ENCODE results near the gene AP5S1.
A peak's percentile ranks its signal among the peaks of the same experiment; 100 is the strongest.
"Not testable (repeated sequence)": the region's sequence is repeated elsewhere in the genome, so short reads cannot be mapped to it uniquely, and the experiment has no call there.

Gene AP5S1

DNA sequence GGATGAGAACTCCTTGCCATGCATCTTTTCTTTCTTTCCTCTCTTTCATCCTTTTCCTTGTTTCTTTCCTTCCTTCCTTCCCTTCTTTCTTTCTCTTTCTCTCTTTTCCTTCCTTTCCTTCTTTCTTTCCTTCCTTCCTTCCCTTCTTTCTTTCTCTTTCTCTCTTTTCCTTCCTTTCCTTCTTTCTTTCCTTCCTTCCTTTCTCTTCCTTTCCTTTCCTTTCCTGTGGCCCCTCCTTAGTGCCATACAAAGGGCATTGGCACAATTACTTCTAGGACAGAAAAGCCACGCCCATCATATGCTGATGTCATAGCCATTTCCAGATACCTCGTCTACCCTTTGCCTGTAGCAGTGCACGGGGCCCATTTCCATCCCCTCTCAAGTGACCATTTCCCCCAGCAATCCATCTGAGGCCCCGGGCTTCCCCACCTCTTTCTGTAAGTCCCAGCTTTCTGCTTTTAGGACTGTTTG lies 31.6 kb upstream of the AP5S1 start:
- Histone ChIP-seq H3K27me3 (no peaks in the 10 kb centered on the region), H3K4me3 (no peak overlapping the region), H3K36me3 (peaks cover 14% of the 10 kb centered on the region), H3K4me2 (no peak overlapping the region), H3K4me1 (peaks cover 34% of the 10 kb centered on the region), H3K9me3 (no peaks in the 10 kb centered on the region), H4K20me1 (peaks cover 24% of the 10 kb centered on the region), H3K27ac (no peak overlapping the region), H3K9ac (no peak overlapping the region)
- no peak for TF ChIP-seq Cebpa-rat (IDR thresholded peaks at IDR 0.05)

DNA sequence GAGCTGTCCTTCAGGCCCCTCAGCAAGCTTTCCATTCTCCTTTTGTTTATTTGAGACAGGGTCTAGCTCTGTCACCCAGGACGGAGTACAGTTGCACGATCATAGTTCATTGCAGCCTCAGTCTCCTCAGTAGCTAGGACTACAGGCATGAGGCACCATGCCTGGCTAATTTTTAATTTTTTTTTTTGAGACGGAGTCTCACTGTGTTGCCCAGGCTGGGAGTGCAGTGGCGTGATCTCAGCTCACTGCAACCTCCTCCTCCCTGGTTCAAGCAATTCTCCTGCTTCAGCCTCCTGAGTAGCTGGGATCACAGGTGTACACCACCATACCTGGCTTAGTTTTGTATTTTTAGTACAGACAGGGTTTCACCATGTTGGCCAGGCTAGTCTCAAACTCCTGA lies 31.1 kb upstream of the AP5S1 start:
- H3K27ac ChIP-seq, H3K4me2 ChIP-seq, H3K9ac ChIP-seq: not testable (repeated sequence)

DNA sequence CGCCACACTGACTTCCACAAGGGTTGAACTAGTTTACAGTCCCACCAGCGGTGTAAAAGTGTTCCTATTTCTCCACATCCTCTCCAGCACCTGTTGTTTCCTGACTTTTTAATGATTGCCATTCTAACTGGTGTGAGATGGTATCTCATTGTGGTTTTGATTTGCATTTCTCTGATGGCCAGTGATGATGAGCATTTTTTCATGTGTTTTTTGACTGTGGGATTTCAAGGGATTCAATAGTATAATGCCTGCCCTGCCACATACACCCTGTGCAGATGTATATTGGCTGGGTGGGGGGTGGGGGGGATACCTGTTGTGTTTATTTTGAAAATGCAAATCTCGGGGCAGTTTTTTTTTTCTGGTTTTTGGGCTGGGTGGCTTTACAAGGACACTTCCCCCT lies 26.2 kb upstream of the AP5S1 start:
- H3K9ac ChIP-seq, H3K4me2 ChIP-seq, H3K4me3 ChIP-seq, H4K20me1 ChIP-seq, H3K9me3 ChIP-seq, H3K27me3 ChIP-seq, H3K27ac ChIP-seq: not testable (repeated sequence)
- Histone ChIP-seq H3K4me1 (peaks cover 37% of the 10 kb centered on the region), H3K36me3 (peaks cover 13% of the 10 kb centered on the region)

More for the DNA sequence above, 31.1 kb upstream of the AP5S1 start:
- Histone ChIP-seq H3K4me1 (peaks cover 31% of the 10 kb centered on the region), H4K20me1 (peaks cover 19% of the 10 kb centered on the region), H3K36me3 (peaks cover 12% of the 10 kb centered on the region)
- H3K4me3 ChIP-seq, H3K27me3 ChIP-seq, H3K9me3 ChIP-seq: not testable (repeated sequence)

- no peak for TF ChIP-seq Cebpa-rat (IDR thresholded peaks at IDR 0.05)
- H3K4me1 ChIP-seq: peaks cover 44% of the 10 kb centered on the region
- H3K4me3 ChIP-seq: peak overlapping the region; percentile 80
- peak overlapping the region; percentile 87 for H3K4me2 ChIP-seq
- H4K20me1 ChIP-seq: peaks cover 7% of the 10 kb centered on the region; the same call in 1 of the 2 replicates
- H3K27me3 ChIP-seq: no peaks in the 10 kb centered on the region
- peak overlapping the region; percentile 83; the same call in 1 of the 2 replicates for H3K9ac ChIP-seq
- peak overlapping the region; percentile 87; the same call in 1 of the 2 replicates for H3K27ac ChIP-seq
- no peaks in the 10 kb centered on the region for H3K9me3 ChIP-seq
- peaks cover 17% of the 10 kb centered on the region for H3K36me3 ChIP-seq
Measured at GRCh38 chr20:3794701-3795420, 25.5 kb upstream of the AP5S1 start.

GRCh38 chr20:3795511-3796468 lies 24.6 kb upstream of the AP5S1 start, which contains the start of gene CDC25B:
Gene CDC25B, plus strand, starts transcription at chr20:3796310. Its CDS starts 222 bp downstream, at chr20:3796532.
- H3K27ac ChIP-seq: peak within 1 kb of the TSS; percentile 87
- H3K4me1 ChIP-seq: peaks cover 52% of the 10 kb centered on the region
- H3K4me3 ChIP-seq: peak within 1 kb of the TSS; percentile 80
- no peaks in the 10 kb centered on the region for H3K9me3 ChIP-seq
- H4K20me1 ChIP-seq: peaks cover 7% of the 10 kb centered on the region; the same call in 1 of the 2 replicates
- no peak for TF ChIP-seq Cebpa-rat (IDR thresholded peaks at IDR 0.05)
- peak within 1 kb of the TSS; percentile 97 for H3K4me2 ChIP-seq
- H3K9ac ChIP-seq: peak within 1 kb of the TSS; percentile 84
- peaks cover 25% of the 10 kb centered on the region for H3K36me3 ChIP-seq
- H3K27me3 ChIP-seq: no peaks in the 10 kb centered on the region

DNA sequence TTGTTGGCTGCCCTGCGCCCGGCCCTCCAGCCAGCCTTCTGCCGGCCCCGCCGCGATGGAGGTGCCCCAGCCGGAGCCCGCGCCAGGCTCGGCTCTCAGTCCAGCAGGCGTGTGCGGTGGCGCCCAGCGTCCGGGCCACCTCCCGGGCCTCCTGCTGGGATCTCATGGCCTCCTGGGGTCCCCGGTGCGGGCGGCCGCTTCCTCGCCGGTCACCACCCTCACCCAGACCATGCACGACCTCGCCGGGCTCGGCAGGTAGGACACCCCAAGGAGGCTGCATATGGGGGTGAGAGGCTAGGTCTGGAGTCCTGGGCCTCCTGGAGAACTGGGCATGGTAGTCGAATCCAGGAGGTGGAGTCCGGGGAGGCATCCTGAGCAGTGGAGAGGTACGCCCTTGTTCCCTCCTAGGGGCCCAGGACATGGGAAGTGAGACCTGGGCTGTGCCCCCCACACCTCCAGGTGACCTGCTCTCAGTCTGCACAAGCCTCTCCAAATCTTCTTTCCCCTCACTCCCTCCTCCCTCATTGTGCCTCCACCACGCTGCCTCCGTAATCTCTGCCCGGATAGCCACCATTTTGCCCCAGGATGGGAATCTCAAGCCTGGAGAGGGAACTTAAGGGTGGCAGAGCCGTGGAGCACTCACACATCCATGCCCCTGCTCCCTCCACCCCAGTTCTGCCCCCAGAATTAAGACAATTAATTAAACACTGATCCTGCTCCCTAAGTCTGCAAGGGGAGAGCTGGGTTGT lies 23.7 kb upstream of the AP5S1 start:
- H3K9me3 ChIP-seq: no peaks in the 10 kb centered on the region
- H3K27me3 ChIP-seq: no peaks in the 10 kb centered on the region
- TF ChIP-seq Cebpa-rat (IDR thresholded peaks at IDR 0.05): no peak
- peak overlapping the region; percentile 97 for H3K4me2 ChIP-seq
- peaks cover 7% of the 10 kb centered on the region; the same call in 1 of the 2 replicates for H4K20me1 ChIP-seq
- peak overlapping the region; percentile 80 for H3K27ac ChIP-seq
- peaks cover 57% of the 10 kb centered on the region for H3K4me1 ChIP-seq
- H3K36me3 ChIP-seq: peaks cover 34% of the 10 kb centered on the region
- peak overlapping the region; percentile 84 for H3K9ac ChIP-seq
- peak overlapping the region; percentile 80 for H3K4me3 ChIP-seq

DNA sequence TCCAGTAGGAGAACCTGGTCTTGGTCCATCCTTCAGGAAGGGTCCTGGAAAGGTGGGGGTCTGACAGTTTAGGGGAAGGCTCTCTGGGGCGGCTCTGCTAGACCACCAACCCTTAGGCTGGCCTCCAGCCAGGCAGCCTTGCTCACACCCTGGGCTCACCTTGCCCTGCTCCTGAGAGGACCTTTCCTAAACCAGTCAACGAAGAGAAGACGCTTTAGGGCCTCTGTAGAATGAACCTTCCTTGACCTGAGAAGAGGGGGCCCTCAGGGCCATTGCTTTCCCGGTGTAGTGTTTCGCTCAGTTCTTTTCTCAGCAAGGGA lies 23.2 kb upstream of the AP5S1 start:
- H3K9me3 ChIP-seq: no peaks in the 10 kb centered on the region
- TF ChIP-seq Cebpa-rat (IDR thresholded peaks at IDR 0.05): no peak
- H3K36me3 ChIP-seq: peaks cover 39% of the 10 kb centered on the region

DNA sequence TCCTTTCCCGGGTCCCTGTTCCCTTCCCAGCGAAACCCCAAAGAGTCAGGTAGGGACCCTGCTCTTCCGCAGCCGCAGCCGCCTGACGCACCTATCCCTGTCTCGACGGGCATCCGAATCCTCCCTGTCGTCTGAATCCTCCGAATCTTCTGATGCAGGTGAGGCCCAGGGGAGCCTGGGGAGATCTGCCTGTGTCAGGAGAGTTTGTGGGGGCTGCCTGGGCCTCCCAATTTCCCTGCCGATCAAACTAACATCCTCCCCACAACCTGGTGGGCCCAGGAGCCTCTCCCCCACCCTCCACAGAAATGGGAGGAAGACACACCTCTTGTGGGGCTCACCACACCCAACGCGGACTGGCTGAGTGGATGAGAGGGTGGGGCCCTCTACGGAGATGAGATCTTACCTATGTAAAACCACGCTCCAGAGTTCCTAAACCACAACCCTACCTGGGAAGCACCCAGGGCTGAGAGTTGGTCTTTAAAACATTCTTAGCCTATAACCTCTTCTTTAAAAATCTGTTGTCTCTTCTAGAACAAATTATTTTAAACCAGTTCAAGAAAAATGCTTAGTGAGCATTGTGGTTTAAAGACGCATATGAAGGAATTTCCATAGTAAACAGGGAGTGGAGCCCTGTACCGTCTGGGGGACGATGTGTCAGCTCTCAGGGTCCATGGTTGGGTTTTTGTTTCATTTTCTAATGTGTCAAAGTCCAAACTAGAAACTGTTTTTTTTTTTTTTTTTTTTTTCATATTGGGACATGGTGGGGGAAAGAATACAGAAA lies 22.6 kb upstream of the AP5S1 start:
- Histone ChIP-seq H3K27me3 (no peaks in the 10 kb centered on the region), H3K9ac (peak overlapping the region; percentile 84), H3K4me3 (peak overlapping the region; percentile 80), H3K4me1 (peaks cover 68% of the 10 kb centered on the region), H3K4me2 (peak overlapping the region; percentile 97), H3K9me3 (no peaks in the 10 kb centered on the region), H3K27ac (peak overlapping the region; percentile 80; the same call in 1 of the 2 replicates), H4K20me1 (peaks cover 7% of the 10 kb centered on the region; the same call in 1 of the 2 replicates), H3K36me3 (peaks cover 45% of the 10 kb centered on the region)
- no peak for TF ChIP-seq Cebpa-rat (IDR thresholded peaks at IDR 0.05)

More for the DNA sequence above, 23.2 kb upstream of the AP5S1 start:
- peaks cover 7% of the 10 kb centered on the region; the same call in 1 of the 2 replicates for H4K20me1 ChIP-seq
- peak overlapping the region; percentile 97 for H3K4me2 ChIP-seq
- H3K27me3 ChIP-seq: no peaks in the 10 kb centered on the region
- peak overlapping the region; percentile 80 for H3K27ac ChIP-seq
- peak overlapping the region; percentile 80 for H3K4me3 ChIP-seq
- peak overlapping the region; percentile 84 for H3K9ac ChIP-seq
- peaks cover 62% of the 10 kb centered on the region for H3K4me1 ChIP-seq

All from BLaER1 (cell line).